Retina (tissue), 1 donor: ENCODE results near the gene SLC24A4.

Experiments used
- DNase-seq: peaks from one replicate; pipeline ENCODE4 v3.0.0-alpha.2; 2016

The SLC24A4 gene

GRCh38 chr14:92460541-92460915 lies 137.6 kb downstream of the SLC24A4 start:
- no peak for DNase-seq

GRCh38 chr14:92460916-92461579 lies 138.1 kb downstream of the SLC24A4 start:
- no peak for DNase-seq

GRCh38 chr14:92461891-92462290 lies 138.9 kb downstream of the SLC24A4 start:
- DNase-seq, result no peak

- DNase-seq, result no peak
Observed at GRCh38 chr14:92462568-92462967, 139.6 kb downstream of the SLC24A4 start.

GRCh38 chr14:92463141-92463540 lies 140.2 kb downstream of the SLC24A4 start:
- peak; percentile 38 for DNase-seq

GRCh38 chr14:92464156-92464555 lies 141.2 kb downstream of the SLC24A4 start:
- DNase-seq, result no peak

- no peak for DNase-seq
Observed at GRCh38 chr14:92464716-92465115, 141.8 kb downstream of the SLC24A4 start.

GRCh38 chr14:92465353-92466055 lies 142.5 kb downstream of the SLC24A4 start:
- DNase-seq, result no peak

GRCh38 chr14:92466059-92466458 lies 143.1 kb downstream of the SLC24A4 start:
- DNase-seq, result no peak

- no peak for DNase-seq
Observed at GRCh38 chr14:92469515-92469914, 146.6 kb downstream of the SLC24A4 start.

- no peak for DNase-seq
Observed at GRCh38 chr14:92470215-92470614, 147.2 kb downstream of the SLC24A4 start.

- no peak for DNase-seq
Observed at GRCh38 chr14:92470811-92471210, 147.8 kb downstream of the SLC24A4 start.

GRCh38 chr14:92471919-92472318 lies 149.0 kb downstream of the SLC24A4 start:
- no peak for DNase-seq

GRCh38 chr14:92472860-92473259 lies 149.9 kb downstream of the SLC24A4 start:
- no peak for DNase-seq

- DNase-seq, result no peak
Observed at GRCh38 chr14:92473261-92473968, 150.4 kb downstream of the SLC24A4 start.

- no peak for DNase-seq
Observed at GRCh38 chr14:92473969-92474535, 151.1 kb downstream of the SLC24A4 start.

GRCh38 chr14:92475037-92475436 lies 152.1 kb downstream of the SLC24A4 start:
- DNase-seq, result no peak

- no peak for DNase-seq
Observed at GRCh38 chr14:92475451-92476187, 152.7 kb downstream of the SLC24A4 start.

GRCh38 chr14:92480856-92481255 lies 157.9 kb downstream of the SLC24A4 start:
- no peak for DNase-seq

- DNase-seq, result no peak
Observed at GRCh38 chr14:92481386-92481785, 158.4 kb downstream of the SLC24A4 start.

- no peak for DNase-seq
Observed at GRCh38 chr14:92481811-92482555, 159.0 kb downstream of the SLC24A4 start.
